ENCODE results near the gene DDC.
"Not testable (repeated sequence)": the region's sequence is repeated elsewhere in the genome, so short reads cannot be mapped to it uniquely, and the experiment has no call there.

The DDC gene

DNA sequence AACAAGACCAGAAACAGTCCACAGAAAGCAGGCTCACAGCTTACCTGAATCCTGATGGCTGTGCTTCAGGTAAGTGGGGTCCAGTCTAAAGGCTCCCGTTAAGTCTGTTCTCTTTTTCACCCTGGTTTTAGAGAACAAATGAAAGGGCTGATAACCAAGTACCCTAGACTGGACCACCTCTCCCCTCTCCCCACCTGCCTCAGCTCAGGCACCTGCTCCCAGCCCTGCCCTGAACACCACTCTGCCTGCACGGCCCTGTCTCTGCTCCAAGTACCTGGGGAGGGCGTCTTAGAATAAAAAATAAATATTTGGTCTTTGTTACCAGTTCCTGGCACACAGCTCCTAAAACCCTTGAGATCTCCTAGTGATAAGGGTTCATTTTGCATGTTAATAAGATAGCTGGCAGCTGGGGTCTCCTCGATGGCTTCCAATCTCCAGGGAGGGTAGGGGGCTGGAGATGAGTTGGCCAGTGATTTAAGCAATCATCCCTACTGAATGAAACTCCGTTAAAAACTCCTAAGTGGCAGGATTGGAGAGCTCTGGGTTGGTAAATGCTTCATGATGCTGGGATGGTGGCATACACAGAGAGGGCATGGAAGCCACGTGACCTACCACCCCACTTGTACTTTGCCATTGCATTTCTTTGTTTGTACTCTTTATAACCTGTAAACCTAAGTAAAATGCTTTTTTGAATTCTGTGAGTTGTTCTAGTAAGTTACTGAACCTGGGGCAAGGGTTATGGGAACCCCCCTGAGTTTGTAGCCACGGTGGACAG is 85.3 kb downstream of the DDC start:
- no peak for DNase-seq

DNA sequence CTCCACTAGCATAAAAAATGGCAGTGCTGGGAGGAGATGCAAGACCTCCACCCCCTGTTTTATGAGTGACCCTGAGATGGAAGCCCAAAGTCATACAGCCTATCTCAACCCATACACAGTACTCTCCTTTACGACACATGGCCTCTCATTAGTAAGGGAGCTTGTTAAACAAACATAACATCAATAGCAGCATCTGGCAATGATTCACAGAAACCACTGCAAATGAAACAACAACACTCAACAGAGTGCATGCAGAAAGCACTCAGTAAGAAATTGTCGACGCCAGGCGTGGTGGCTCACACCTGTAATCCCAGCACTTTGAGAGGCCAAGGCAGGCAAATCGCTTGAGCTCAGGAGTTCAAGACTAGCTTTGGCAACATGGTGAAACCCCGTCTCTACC is 87.6 kb downstream of the DDC start:
- peak; percentile 23 for DNase-seq

DNA sequence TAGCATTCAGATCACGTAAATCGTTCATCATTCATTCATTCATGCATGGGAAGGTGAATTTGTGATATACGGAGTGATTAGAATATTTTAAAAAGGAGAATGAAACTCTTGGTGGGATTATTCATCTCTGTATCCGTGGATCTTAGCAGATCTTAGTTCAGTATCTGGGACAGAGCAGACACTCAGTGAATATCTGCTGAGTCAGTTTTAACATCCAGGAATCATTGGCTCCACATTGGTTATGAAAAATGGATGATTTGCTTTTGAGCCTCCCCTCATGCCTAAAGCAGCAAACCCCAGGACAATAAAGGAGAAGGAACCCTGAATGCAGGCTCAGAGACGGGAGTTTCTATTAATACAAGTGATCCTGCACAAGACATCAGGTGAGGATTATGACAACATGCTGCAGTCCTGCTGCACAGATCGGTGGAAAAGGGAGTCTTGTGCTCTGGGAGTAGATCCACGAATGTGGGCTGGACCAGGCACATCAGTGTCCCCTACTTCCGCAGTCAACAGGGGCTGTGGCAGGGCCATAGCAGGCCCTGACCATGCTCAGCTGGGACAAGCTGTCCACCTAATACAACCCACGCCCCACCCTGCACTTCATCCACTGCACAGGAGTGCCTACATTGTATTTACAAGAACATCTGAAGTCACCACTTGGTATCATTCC is 88.1 kb downstream of the DDC start:
- DNase-seq: no peak

DNA sequence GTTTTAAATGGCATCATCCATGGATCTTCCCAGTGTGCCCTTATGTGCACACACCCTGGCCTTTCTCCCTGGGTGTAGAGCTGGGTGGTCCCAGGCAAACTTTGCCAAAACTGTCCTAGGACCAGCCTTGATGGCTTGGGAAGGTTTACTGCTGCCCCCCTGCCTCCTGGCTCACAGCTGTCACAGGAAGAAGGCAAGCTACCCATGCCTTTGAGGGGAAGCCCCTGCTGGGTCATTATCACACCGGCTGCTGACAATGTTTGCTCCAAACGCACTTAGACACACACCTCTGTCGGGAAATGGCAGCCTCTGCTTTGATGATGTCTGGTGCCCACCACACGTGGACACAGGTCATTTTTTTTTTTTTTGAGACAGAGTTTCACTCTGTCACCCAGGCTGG is 89.9 kb downstream of the DDC start:
- no peak for DNase-seq

DNA sequence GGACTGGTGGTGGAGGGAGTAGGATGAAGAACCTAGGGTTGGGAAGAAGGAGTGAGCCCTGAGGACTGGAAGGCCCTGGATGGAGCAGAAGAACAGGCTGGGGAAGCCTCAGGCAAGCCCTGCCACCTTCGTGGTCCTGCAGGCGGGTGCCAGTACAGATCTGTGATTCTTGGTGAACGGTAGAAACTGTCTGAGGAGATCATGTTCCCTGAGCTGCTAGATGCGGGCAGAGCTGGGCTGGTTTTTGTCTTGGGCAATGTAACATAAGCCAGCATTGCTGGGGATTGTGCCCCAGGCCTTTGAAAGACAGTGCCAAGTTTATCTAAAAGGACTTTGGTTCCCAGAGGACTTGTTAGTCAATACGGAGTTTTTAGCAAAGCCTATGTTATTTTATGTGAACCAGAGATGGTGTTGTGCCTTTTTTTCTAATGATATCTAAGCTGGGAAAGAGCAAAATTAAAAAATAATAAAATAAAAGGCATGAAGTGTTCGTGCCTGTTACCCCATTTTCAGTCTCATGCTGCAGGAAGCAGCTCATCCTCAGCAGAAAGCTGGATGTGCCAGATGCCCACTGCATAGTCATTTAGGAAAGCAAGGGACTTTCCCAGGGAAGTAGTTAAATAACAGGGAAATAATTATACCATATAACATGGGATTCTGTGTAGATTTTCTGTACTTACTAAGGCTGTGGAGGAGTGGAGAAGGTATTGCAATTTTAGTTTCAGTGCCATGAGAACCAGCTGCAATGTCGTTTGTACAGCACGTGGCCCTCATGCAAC is 90.6 kb downstream of the DDC start:
- no peak for DNase-seq

DNA sequence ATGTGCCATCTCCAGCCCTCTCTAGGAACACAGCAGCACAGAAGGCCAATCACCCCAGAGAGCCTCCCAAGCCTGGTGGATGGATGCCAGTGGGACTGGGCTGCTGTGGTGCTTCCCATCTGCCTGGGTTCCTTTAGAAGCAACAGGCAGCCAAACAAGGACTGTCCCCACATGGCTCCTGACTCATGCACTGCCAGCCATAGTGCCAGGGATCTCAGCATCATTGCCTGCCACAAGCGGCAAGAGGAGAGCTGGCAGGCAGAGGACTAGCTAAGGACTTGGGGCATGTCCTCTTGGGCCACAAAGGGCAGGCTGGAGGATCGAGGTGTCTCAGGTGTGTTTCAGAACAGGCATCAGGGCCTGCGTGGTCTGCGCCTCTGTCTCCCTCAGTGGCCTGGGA is 91.7 kb downstream of the DDC start:
- no peak for DNase-seq

DNA sequence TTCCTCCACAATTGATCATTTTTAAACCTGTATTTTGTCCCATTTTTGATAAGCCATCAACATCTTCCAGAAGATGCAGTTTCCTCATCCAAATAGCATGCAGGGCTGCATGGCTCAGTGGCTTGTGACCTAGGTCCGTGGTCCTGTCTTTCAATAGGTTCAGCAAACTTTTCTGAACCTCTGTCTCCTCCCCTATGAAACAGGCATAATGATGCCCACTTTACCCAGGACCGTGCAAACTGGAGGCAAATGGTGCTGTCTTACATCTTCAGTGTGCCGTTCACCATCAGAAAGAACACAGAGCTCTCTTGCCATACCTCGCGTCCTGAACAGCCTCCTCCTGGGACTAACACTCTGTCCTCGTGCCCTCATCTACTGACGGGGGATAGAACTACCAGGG is 92.8 kb downstream of the DDC start:
- no peak for DNase-seq

DNA sequence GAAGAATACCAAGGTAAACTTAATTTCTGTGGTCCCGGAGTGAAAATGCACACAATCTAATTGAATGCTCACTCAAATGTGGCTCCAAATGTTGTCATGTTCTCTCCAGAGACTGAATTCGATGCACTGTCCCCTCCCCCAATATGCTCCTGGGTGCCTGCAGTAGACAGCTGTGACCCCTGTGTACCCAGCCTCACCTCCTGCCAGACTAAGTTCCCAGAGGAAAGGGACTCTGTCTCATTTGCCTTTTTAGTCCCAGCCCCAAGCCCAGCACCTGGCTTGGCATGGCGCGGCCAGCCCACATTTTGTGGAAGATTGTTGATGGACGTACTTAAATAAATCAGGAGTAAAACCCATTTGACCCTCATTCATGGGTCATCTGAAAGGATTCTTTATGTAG is 93.2 kb downstream of the DDC start:
- DNase-seq: no peak

DNA sequence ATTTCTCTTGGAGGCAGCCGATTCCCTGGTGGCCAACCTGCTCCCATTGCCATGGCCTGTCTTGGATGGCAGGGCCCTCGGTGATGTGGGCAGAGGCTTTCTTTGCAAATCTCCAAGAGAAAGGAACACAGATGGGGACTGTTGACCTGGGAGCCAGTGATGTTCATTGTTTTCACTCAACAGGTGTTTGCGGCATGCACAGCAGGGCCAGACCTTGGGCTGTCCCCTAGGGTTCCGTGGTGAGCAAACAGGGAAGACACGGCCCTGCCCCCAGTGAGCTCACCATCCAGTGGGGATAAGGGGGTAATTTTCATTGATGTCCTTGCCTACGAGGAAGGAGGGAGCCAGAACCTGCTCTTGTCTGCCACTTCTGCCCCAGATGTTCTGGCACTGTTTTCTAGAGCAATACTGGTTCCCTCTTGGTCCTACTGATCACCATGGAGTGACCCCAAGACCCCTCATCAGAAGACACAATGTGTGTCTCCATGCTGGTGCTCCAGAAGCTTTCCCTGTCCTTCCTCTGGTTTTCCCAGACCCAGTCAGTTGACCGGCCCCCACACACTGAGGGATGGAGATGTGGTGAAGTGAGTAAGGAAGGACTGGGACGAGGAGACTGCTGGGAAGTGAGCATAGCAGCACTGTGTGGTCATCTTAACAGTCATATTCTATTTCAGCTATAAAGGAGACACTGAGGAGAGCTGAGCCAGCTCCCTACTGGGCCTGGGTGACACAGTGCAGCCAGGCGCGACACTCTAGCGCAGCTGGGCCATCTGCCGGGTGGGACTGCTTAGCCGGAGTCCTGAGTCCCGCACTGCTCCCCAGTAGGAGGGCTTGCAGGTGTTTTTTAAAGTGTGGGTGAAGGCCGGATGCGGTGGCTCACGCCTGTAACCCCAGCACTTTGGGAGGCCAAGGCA is 94.7 kb downstream of the DDC start:
- DNase-seq: no peak

DNA sequence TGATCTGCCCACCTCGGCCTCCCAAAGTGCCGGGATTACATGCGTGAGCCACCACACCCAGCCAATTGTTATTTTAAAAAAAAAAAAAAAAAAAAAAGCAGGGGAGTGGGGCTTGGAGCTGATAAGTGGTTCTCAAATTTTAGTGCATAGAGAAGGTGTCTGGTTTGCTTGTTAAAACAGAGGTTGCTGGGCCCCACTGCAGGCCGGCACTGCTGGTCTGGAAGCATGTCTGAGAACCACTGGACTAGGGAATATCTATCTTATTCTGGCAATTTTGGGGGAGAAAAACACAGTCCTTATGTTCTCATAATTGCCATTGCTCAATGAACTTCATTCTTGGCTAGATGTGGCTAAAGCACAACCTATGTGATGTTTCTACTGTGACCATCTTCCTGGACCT is 96.0 kb downstream of the DDC start:
- no peak for DNase-seq

DNA sequence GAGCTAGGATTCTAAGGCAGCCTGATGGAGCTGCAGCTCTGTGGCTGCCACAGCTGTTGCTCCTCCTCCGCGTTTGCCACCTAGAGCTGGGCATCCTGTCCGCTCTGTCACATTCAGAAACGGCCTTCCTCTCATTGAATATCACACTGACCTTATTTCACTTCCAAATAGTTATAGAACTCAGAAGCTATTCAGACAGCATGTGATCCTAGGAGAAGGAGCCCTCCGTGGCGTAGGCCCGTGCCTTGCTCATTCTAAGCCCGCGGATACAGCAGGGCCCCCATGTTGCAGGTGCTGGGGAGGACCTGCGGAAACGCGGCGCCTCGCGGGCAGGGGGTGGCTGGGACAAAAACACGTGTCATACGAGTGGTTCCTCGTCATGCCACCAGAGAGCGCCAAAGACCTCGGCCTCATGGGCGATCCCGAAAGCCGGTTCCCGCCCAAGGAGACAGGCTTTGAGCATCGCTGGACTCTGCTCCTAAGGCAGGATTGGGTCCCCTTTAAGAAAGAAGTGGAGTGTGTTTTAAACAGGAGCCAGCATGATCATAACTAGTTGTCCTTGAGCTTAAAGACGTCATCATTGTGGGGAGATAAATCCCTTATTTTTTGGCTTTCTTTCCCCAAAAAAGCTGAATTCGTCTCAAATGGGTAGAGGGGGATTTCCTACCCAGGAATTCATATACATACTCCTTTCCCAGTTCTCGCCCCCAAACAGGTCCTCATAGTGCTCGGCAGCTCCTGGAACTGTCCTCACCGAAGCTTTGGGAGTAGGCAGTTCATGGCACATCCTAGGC is 97.2 kb downstream of the DDC start:
- peak; percentile 48 for DNase-seq

DNA sequence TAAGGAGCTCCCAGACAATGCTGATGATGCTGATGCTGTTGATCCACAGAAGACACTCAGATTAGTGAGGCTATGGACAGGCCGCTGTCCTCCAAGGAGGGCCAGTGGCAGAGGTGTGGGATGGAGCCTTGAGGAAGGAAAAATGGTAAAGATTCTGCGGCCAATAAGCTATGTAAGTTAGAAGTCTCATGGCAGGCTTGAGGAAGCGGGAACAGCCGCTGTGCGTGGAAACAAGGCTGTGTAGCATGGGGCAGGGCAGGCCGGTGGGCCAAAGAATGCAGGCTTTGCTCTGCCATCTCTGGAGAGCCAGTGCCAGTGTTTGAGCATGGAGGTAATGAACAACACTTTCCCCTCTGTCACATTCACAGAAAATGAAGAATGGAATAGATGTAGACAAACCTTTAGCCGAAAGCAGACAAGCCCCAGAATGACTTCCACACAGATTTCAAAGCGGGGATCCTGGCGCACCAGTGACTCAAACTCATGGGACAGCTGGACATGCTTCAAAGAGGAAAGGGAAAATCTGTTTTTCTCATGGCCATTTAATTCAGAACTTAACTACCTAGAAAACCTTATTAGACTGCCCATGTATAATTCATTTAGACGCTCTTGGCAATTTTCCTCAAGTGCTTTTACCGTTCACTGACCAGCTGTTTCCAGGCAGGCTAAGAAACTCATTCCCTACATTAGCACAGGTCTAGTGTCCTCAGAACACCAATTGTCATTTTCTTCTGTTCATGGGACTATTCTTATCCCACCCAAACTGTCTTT is 98.2 kb downstream of the DDC start:
- no peak for DNase-seq

DNA sequence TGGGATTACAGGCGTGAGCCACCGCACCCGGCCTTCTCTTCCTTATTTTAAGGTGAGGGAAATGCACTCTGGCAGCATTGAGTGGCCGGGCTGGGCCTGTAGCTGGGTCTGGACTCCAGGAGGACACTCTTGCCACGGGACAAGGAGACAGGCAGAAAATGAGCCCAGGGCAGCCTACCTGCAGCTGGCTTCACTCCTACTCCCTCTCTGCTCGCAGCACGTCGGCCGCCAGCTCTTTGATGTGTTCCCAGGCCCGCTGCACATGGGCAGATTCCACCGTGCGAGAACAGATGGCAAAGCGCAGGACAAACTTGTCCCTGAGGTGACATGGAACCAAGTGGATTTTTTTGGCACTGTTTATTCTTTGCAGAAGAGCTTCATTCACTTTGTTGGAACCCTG is 102.2 kb downstream of the DDC start:
- no peak for DNase-seq

DNA sequence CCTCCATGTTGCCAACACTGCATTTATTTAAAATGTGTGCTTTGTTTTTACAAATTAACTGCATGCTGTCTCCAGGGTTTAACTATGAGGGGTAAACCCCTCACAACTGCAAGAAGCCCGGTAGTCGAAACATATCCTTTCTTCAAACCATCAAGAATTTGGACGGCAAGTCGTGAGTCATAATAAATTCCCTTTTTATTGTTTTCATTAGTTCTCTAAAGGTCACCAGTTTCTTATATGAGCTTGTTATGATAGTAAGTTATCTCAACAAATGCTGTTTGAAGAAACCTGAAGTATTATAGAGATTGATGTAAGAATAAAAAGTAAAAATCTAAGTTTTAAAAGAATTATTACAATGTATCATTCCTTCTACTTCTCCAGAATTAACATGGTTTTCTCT is 102.8 kb downstream of the DDC start:
- DNase-seq: no peak

DNA sequence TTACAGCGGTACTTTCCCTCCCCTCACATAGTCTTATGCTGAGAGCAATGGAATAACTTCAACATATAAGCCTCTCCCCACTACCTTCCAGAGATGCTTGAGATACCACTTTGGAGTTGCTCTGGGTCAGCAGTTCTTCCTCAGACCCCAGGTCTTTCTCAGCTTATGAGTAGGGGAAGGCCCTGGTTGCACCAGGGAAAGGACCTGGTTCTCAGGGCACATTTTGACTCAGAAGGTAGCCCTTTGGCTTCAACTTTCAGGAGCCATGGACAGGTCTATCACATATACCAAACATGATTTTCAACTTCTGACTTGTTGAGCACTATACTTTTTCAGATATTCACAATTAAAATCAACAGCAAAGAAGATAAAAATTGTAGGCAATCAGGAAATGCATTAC is 103.5 kb downstream of the DDC start:
- DNase-seq: no peak

DNA sequence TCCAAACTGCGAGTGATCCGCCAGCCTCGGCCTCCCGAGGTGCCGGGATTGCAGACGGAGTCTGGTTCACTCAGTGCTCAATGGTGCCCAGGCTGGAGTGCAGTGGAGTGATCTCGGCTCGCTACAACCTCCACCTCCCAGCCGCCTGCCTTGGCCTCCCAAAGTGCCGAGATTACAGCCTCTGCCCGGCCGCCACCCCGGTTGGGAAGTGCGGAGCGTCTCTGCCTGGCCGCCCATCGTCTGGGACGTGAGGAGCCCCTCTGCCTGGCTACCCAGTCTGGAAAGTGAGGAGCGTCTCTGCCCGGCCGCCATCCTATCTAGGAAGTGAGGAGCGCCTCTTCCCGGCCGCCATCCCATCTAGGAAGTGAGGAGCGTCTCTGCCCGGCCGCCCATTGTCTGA is 106.0 kb downstream of the DDC start:
- DNase-seq: not testable (repeated sequence)

DNA sequence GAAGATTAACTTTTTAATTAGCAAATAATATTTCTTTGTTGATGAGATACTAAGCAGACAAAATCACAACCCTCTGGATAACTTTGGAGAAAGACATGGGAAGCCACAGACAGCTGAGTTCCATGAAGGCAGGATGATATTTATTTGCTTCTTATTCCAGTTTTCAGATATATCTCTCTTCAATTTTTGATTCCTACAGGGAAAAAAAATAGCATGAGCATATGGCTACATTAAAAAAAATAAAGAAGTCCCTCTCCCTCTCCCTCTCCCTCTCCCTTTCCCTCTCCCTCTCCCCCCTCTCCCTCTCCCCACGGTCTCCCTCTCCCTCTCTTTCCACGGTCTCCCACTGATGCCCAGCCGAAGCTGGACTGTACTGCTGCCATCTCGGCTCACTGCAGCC is 106.6 kb downstream of the DDC start:
- DNase-seq: not testable (repeated sequence)

DNA sequence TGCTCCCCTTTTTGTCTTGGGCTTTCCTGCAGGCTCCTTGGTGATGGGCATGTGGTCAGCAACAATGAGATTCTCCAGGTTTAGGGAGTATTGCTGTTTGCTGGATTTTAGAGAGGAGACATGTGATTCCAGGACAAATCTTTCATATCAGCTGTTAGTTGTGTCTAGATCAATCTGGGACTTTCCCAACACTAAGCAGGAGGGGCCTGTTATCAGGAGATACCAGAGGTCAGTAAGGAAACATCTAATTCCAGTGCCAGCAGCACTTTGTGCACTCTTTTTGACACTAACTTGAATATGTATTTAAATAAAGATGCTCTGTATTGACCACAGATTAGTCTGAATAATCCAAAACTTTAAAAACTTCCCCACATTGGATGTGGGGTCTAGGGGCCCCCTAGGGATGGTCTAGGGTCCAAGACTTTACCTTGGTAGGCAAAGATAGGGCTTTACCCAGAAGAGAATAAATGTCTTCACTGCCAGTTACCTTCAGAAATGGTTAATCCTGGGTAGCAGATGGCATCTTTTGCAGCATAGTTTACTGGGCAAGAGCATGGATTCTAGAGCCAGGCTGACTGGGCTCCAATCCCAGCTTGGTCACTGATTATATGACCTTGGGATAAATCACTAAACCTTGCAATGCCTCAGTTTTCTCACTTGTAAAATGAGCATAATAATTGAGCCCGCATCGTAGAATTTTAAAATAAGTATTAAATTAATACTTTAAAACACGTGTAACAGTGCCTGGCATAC is 108.7 kb downstream of the DDC start:
- no peak for DNase-seq

DNA sequence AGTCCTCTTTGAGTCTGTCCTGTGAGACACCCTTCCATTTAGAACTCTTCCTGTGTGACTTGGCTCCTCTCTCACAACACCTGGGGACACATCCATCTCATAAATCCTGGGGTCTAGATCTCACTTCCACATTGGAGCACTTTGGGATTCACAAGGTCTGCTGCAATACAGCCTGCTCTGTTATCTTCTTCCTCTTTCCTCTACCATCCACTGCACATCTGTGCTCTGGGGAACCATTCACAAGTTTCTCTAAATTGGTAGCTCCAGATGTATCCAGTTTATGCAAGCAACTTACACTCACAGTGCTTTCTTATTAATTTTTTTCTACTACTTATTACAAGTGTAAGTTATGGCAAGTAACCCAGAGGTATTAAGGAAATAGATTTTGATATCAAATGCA is 109.5 kb downstream of the DDC start:
- DNase-seq: no peak

DNA sequence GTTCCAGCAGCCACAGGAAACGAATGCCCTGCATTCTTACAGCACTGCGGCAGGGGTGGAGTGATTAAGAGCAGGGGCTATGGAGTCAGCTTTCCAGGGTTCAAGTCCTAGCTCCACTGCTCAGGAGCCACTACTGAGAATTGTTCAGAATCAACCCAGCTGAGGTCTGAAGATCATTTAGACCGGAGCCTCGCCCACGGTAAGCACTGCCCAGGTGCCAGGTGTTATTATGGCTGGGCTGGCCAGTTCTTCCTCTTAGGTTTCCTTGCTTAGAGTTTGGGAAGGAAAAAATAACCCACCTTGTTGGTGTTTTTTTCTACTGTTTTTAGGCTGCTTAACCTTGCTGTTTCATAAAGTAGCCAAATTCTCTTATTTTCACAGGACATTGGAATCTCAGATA is 110.2 kb downstream of the DDC start:
- no peak for DNase-seq

All from NCI-H748 treated with DMSO at 0.1 percent for 48 hours (cell line).